CD4-positive, alpha-beta memory T cell (primary cell): ENCODE data around the gene USF1. TPM values are rescaled to one million over a fixed set of nuclear protein-coding genes. Genes with fewer than 3 reads are reported as not detected.
"Not testable (repeated sequence)": the region's sequence is repeated elsewhere in the genome, so short reads cannot be mapped to it uniquely, and the experiment has no call there.

Source experiments
- CTCF ChIA-PET: fragments of 350-600 bp; sonication (Branson Sonifier 250); formaldehyde crosslinking; loops from one replicate; lab custom pipeline; 2021; ENCODE audit warnings: inconsistent platforms; ENCODE audit not compliant: partially characterized antibody; lab: Charles Lee
- POLR2A ChIA-PET: fragments of 350-600 bp; sonication (Branson Sonifier 250); formaldehyde crosslinking; loops from one replicate; lab custom pipeline; 2021; ENCODE audit not compliant: partially characterized antibody; lab: Charles Lee
- DNase-seq, 5 donors: peaks; one replicate each; pipeline versions ENCODE4 v3.0.0 to v3.0.0-alpha.2; 2020 to 2022; ENCODE audit warnings: mixed read lengths in 1 of 5
- H3K27ac ChIP-seq: one replicate; pipeline ENCODE4 v1.7.0; 2013; ENCODE audit warnings: low read depth, low read length
- H3K27me3 ChIP-seq: 2 replicates; pipeline ENCODE4 v1.7.0; 2013; ENCODE audit warnings: mild to moderate bottlenecking, low read length, moderate library complexity; ENCODE audit not compliant: insufficient read depth
- H3K36me3 ChIP-seq: 2 replicates; pipeline ENCODE4 v1.7.0; 2013; ENCODE audit warnings: mild to moderate bottlenecking, low read length, moderate library complexity; ENCODE audit not compliant: insufficient read depth
- H3K4me1 ChIP-seq: 2 replicates; pipeline ENCODE4 v1.7.0; 2013; ENCODE audit warnings: mild to moderate bottlenecking, low read length, moderate library complexity; ENCODE audit not compliant: insufficient read depth
- H3K4me3 ChIP-seq, 2 donors: one replicate each; pipeline ENCODE4 v1.7.0; 2013; ENCODE audit warnings: low read length in 2 of 2, mild to moderate bottlenecking in 1 of 2
- H3K9me3 ChIP-seq, 2 donors: one replicate each; pipeline ENCODE4 v1.7.0; 2013; ENCODE audit warnings: low read length in 2 of 2, control low read depth in 1 of 2; ENCODE audit not compliant: control insufficient read depth in 1 of 2
- H3K27ac Mint-ChIP-seq, 7 donors: one replicate each; pipeline ENCODE4 v1.8.0; 2020 to 2021; ENCODE audit warnings: mixed read lengths in 7 of 7, mild to moderate bottlenecking in 6 of 7, inconsistent platforms in 3 of 7, moderate library complexity in 3 of 7
- H3K27me3 Mint-ChIP-seq, 2 donors: one replicate each; pipeline ENCODE4 v1.8.0; 2020 to 2021; ENCODE audit warnings: mixed read lengths in 2 of 2
- H3K36me3 Mint-ChIP-seq, 2 donors: one replicate each; pipeline ENCODE4 v1.8.0; 2020 to 2021; ENCODE audit warnings: mixed read lengths in 2 of 2, inconsistent platforms in 1 of 2, mild to moderate bottlenecking in 1 of 2
- H3K4me1 Mint-ChIP-seq, 4 donors: one replicate each; pipeline ENCODE4 v1.8.0; 2020 to 2021; ENCODE audit warnings: mixed read lengths in 4 of 4, mild to moderate bottlenecking in 1 of 4
- H3K4me3 Mint-ChIP-seq, 8 donors: one replicate each; pipeline ENCODE4 v1.8.0; 2020 to 2021; ENCODE audit warnings: mixed read lengths in 8 of 8, mild to moderate bottlenecking in 7 of 8, moderate library complexity in 6 of 8, inconsistent platforms in 3 of 8
- H3K9me3 Mint-ChIP-seq, 8 donors: one replicate each; pipeline ENCODE4 v1.8.0; 2020 to 2021; ENCODE audit warnings: mixed read lengths in 8 of 8, mild to moderate bottlenecking in 5 of 8, inconsistent platforms in 3 of 8, moderate library complexity in 1 of 8
- intact Hi-C: fragments of 100-400 bp; cut with micrococcal nuclease; formaldehyde crosslinking; loops from one replicate; pipeline ENCODE4 v1.15.1; 2023
- polyA plus RNA-seq, 2 donors: library from polyadenylated mRNA; unstranded; fragments of 300-500 nt; fragmentation: Illumina TruSeq; gene quantifications; one replicate each; pipeline ENCODE4 v1.2.3, GENCODE V29; 2021
- total RNA-seq, 2 experiments: library from RNA; stranded (reverse); gene quantifications; one replicate each; pipeline ENCODE4 v1.2.3, GENCODE V29; 2021

Gene USF1
- total and polyA plus RNA-seq, 4 experiments from 2014 or later: 1.4 to 102 (median 53.6) TPM

DNA sequence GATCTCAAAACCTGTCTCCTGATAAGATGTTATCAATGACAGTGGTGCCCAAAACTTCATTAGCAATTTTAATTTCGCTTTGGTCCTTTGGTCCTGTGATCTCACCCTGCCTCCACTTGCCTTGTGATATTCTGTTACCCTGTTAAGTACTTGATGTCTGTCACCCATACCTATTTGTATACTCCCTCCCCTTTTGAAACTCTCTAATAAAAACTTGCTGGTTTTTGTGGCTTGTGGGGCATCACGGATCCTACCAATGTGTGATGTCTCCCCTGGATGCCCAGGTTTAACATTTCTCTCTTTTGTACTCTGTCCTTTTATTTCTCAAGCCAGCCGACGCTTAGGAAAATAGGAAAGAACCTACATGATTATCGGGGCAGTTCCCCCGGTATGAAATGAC lies 18.2 kb upstream of the USF1 start:
- POLR2A ChIA-PET: interaction anchor here (1.3 to 10.9 kb wide), 2 partner anchors 19 to 33 kb away, joined by 8 to 602 read pairs; partner anchors contain the start of genes TSTD1 and USF1
- H3K9me3 Mint-ChIP-seq, H3K9me3 ChIP-seq, DNase-seq, H3K27me3 Mint-ChIP-seq, H3K27me3 ChIP-seq, intact Hi-C loops: not testable (repeated sequence)
- Mint-ChIP-seq H3K4me1 (peaks cover 48 to 89% (median 68%) of the 10 kb centered on the region in 4 donors), H3K4me3 (peak overlapping the region; percentile 31 to 91 (median 75)), H3K36me3 (peaks cover 42 to 69% of the 10 kb centered on the region in 2 donors), H3K27ac (peak overlapping the region; percentile 80 to 94 (median 92))
- Histone ChIP-seq H3K27ac (peak overlapping the region; percentile 51), H3K4me3 (peak overlapping the region; percentile 9 to 23), H3K36me3 (peaks cover 22% of the 10 kb centered on the region), H3K4me1 (peaks cover 90% of the 10 kb centered on the region)
- CTCF ChIA-PET: interaction anchor here (9.0 to 10.1 kb wide), 2 partner anchors 21 to 32 kb away, joined by 159 to 171 read pairs; partner anchors contain the start of genes KLHDC9, TSTD1 and USF1

DNA sequence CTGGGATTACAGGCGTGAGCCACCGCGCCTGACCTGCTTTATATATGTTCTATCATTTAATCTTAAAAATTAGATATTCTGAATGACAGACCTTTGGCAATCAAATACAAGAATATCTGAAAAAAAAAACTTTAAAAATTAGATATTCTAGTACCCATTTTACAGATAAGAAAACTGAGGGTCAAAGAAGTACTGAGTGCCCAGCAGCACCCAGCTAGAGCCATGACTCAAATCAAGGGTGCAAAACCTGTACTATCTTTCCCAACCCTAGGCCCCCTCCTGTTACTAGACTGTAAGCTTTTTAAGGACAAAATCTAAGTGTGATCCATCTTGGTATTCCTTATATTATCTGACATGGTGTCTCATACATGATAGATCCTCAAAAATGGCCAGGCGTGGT lies 15.6 kb upstream of the USF1 start:
- H3K27ac ChIP-seq: no peak overlapping the region
- peaks cover 89% of the 10 kb centered on the region for H3K4me1 ChIP-seq
- DNase-seq: no peak
- ChIA-PET CTCF (interaction anchor here (1.1 to 2.3 kb wide), 5 partner anchors 15 to 78 kb away, joined by 3 to 10 read pairs (median 7); partner anchors contain the start of genes TSTD1 and USF1), POLR2A (interaction anchor here (0.9 to 7.8 kb wide), 4 partner anchors 8 to 41 kb away, joined by 3 to 66 read pairs (median 18); partner anchors contain the start of genes ARHGAP30, F11R and USF1)
- H3K27me3 ChIP-seq: no peaks in the 10 kb centered on the region
- H3K27me3 Mint-ChIP-seq: no peaks in the 10 kb centered on the region
- peak overlapping the region in 2 of 8 donors; percentile 34 to 61 for H3K4me3 Mint-ChIP-seq
- H3K36me3 ChIP-seq: peaks cover 33% of the 10 kb centered on the region
- peaks cover 40 to 77% (median 56%) of the 10 kb centered on the region in 4 donors for H3K4me1 Mint-ChIP-seq
- H3K27ac Mint-ChIP-seq: peak overlapping the region in 6 of 7 donors; percentile 22 to 92 (median 46)
- H3K4me3 ChIP-seq: no peak overlapping the region
- H3K9me3 ChIP-seq: no peaks in the 10 kb centered on the region
- peaks cover 34 to 69% of the 10 kb centered on the region in 2 donors for H3K36me3 Mint-ChIP-seq
- intact Hi-C loops: no loop called here
- H3K9me3 Mint-ChIP-seq: no peaks in the 10 kb centered on the region

DNA sequence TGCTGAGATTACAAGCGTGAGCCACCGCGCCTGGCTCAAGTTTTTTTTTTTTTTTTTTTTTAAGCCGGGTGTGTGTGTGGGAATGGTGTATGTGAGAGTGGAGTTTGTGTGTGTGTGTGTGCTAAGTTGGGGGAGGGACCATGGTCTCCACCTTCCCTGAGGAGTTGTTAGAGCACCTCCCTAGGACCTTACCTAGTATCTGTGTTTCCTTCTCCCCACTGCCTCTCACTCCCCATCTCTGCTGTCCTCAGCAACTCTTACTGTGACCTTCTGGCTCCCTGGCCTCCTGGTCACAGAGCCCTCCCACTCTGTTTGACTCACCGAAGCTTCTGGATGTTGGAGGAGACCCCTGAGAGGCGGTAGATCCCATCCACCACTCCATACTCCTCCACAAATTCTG lies 13.5 kb upstream of the USF1 start:
- peaks cover 48% of the 10 kb centered on the region for H3K36me3 ChIP-seq
- Mint-ChIP-seq H3K36me3 (peaks cover 36 to 72% of the 10 kb centered on the region in 2 donors), H3K27me3 (no peaks in the 10 kb centered on the region), H3K27ac (peak overlapping the region; percentile 32 to 93 (median 74)), H3K4me3 (peak overlapping the region in 1 of 8 donors; percentile 26), H3K4me1 (peaks cover 35 to 65% (median 46%) of the 10 kb centered on the region in 4 donors), H3K9me3 (no peaks in the 10 kb centered on the region)
- no peak for DNase-seq
- H3K27me3 ChIP-seq: no peaks in the 10 kb centered on the region
- CTCF ChIA-PET: interaction anchor here (1.0 to 1.9 kb wide), 4 partner anchors 10 to 69 kb away, joined by 3 to 8 read pairs (median 4); partner anchors contain the start of genes ARHGAP30 and KLHDC9
- intact Hi-C loops: no loop called here
- H3K9me3 ChIP-seq: no peaks in the 10 kb centered on the region
- POLR2A ChIA-PET: interaction anchor here (0.8 to 7.8 kb wide), 6 partner anchors 10 to 94 kb away, joined by 3 to 66 read pairs (median 5); partner anchors contain the start of genes ARHGAP30, F11R, KLHDC9 and UFC1
- peaks cover 76% of the 10 kb centered on the region for H3K4me1 ChIP-seq
- no peak overlapping the region for H3K4me3 ChIP-seq
- no peak overlapping the region for H3K27ac ChIP-seq

DNA sequence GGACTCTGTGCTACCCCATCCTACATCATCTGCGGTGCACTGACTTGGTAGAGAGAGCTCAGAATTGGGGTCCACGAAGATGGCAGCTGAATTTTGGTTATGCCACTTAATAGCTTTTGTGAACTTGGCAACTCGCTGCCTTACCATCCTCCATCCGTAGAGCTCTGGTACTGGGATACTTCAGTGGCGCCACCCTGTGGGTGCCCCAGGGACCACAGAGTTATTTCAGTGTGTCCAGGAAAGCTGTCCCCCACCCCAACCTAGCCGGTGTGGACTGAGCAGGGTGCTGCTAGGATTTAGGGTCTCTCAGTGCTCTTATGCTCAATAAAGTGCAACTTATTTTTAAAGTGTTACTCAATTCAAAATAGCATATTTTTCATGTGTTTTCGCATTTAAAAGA lies 9.0 kb upstream of the USF1 start:
- no peak overlapping the region for H3K4me3 ChIP-seq
- H3K27ac ChIP-seq: no peak overlapping the region
- no peak for DNase-seq
- ChIA-PET POLR2A (interaction anchor here (0.6 to 21.2 kb wide), 5 partner anchors 9 to 80 kb away, joined by 3 to 602 read pairs (median 8); partner anchors contain the start of genes ARHGAP30, KLHDC9, TSTD1 and USF1), CTCF (interaction anchor here (1.1 to 2.3 kb wide), 9 partner anchors 9 to 76 kb away, joined by 3 to 12 read pairs (median 6); partner anchors contain the start of genes ARHGAP30, KLHDC9 and USF1)
- intact Hi-C loops: no loop called here
- H3K4me1 ChIP-seq: peaks cover 31% of the 10 kb centered on the region
- H3K4me1 Mint-ChIP-seq: peaks cover 14 to 43% (median 24%) of the 10 kb centered on the region in 4 donors
- H3K9me3 ChIP-seq: no peaks in the 10 kb centered on the region
- peaks cover 73% of the 10 kb centered on the region for H3K36me3 ChIP-seq
- no peak overlapping the region for H3K4me3 Mint-ChIP-seq
- no peaks in the 10 kb centered on the region for H3K9me3 Mint-ChIP-seq
- H3K36me3 Mint-ChIP-seq: peaks cover 56 to 76% of the 10 kb centered on the region in 2 donors
- H3K27me3 Mint-ChIP-seq: no peaks in the 10 kb centered on the region
- H3K27ac Mint-ChIP-seq: peak overlapping the region in 3 of 7 donors; percentile 17 to 24 (median 18)
- H3K27me3 ChIP-seq: no peaks in the 10 kb centered on the region

DNA sequence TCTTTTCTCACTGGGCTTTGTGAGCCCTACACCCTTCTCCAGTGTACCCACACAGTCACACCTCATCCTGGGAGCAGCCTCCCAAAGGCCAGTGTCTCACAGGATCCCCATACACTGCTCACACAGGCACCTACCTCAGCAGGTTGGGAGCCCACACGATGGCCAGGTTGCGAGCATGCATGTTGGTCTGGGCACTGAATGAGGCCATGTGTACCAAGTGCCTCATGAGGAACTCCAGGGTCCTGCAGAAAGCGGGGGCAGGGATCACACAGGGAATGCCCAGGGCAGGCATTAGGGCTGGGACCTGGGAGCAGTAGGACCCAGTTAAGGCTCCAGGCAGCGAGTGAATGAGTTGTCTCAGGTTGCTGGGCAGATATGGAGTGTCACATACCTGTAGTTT lies 8.5 kb upstream of the USF1 start:
- Mint-ChIP-seq H3K9me3 (no peaks in the 10 kb centered on the region), H3K27me3 (no peaks in the 10 kb centered on the region), H3K36me3 (peaks cover 53 to 76% of the 10 kb centered on the region in 2 donors), H3K4me1 (peaks cover 8 to 37% (median 19%) of the 10 kb centered on the region in 4 donors), H3K27ac (peak overlapping the region in 3 of 7 donors; percentile 52 to 70 (median 55)), H3K4me3 (no peak overlapping the region)
- intact Hi-C loops: no loop called here
- Histone ChIP-seq H3K9me3 (no peaks in the 10 kb centered on the region), H3K4me3 (no peak overlapping the region), H3K4me1 (peaks cover 25% of the 10 kb centered on the region), H3K27me3 (no peaks in the 10 kb centered on the region), H3K36me3 (peaks cover 73% of the 10 kb centered on the region), H3K27ac (no peak overlapping the region)
- POLR2A ChIA-PET: interaction anchor here (1.8 to 21.2 kb wide), 4 partner anchors 8 to 43 kb away, joined by 4 to 602 read pairs (median 37); partner anchors contain the start of genes ARHGAP30, KLHDC9, TSTD1 and USF1
- CTCF ChIA-PET: interaction anchor here (1.1 to 2.3 kb wide), 7 partner anchors 9 to 76 kb away, joined by 3 to 10 read pairs (median 5); partner anchors contain the start of genes ARHGAP30, KLHDC9 and USF1
- no peak for DNase-seq

DNA sequence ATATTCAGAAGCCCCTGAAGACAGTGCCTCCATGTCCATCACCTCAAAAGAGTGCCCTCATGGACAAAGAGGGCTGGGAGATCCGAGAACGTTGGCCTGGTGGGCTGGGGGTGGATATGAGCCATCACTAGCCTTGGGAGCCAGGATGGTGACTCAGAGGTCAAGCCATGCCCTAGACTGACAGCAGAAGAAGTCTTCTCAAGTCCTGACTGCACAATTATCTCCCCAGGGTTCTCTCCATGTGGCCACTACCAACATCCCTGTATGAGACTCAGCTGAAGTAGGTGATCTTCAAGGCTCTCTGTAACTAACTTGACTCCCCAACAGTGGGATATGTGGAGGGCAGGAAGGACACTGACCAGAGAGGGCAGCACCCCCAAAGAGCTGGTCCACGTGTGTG lies 7.1 kb upstream of the USF1 start:
- Histone ChIP-seq H3K9me3 (no peaks in the 10 kb centered on the region), H3K36me3 (peaks cover 83% of the 10 kb centered on the region), H3K27me3 (no peaks in the 10 kb centered on the region), H3K4me3 (no peak overlapping the region), H3K4me1 (peaks cover 19% of the 10 kb centered on the region), H3K27ac (peak overlapping the region; percentile 5)
- peaks cover 11 to 41% (median 20%) of the 10 kb centered on the region in 4 donors for H3K4me1 Mint-ChIP-seq
- CTCF ChIA-PET: interaction anchor here (1.0 kb wide), 1 partner anchor 10 kb away, joined by 4 read pairs; no protein-coding TSS in a partner anchor
- peak overlapping the region in 6 of 7 donors; percentile 5 to 84 (median 73) for H3K27ac Mint-ChIP-seq
- H3K27me3 Mint-ChIP-seq: no peaks in the 10 kb centered on the region
- intact Hi-C loops: no loop called here
- DNase-seq: no peak
- peaks cover 61 to 82% of the 10 kb centered on the region in 2 donors for H3K36me3 Mint-ChIP-seq
- no peak overlapping the region for H3K4me3 Mint-ChIP-seq
- POLR2A ChIA-PET: interaction anchor here (1.0 to 21.2 kb wide), 4 partner anchors 12 to 45 kb away, joined by 3 to 602 read pairs (median 6); partner anchors contain the start of genes ARHGAP30, KLHDC9 and TSTD1
- H3K9me3 Mint-ChIP-seq: no peaks in the 10 kb centered on the region
